T-helper 17 cell (primary cell): Measurements from ENCODE around the gene CDK16. TPM values are rescaled to one million over a fixed set of nuclear protein-coding genes. Genes with fewer than 3 reads are reported as not detected.
A peak's percentile ranks its signal among the peaks of the same experiment; 100 is the strongest.

Experiments
- ATAC-seq: fragments of 150-1000 bp; cut with Tn5 transposase; 2 replicates; pipeline ENCODE4 v1.10.0; 2021; ENCODE audit warnings: mild to moderate bottlenecking, moderate library complexity
- DNase-seq, 3 donors: peaks; one replicate each; pipeline versions ENCODE4 v3.0.0 to v3.0.0-alpha.2; 2020 to 2021
- H3K9me3 ChIP-seq: one replicate; pipeline ENCODE4 v1.7.0; 2013; ENCODE audit warnings: low read length, mild to moderate bottlenecking; ENCODE audit not compliant: control insufficient read depth, poor library complexity, severe bottlenecking
- H3K27ac Mint-ChIP-seq: one replicate; pipeline ENCODE4 v1.8.0; 2022; ENCODE audit warnings: mild to moderate bottlenecking, moderate library complexity, mixed read lengths
- H3K27me3 Mint-ChIP-seq: one replicate; pipeline ENCODE4 v1.8.0; 2022; ENCODE audit warnings: mixed read lengths
- H3K36me3 Mint-ChIP-seq: one replicate; pipeline ENCODE4 v1.8.0; 2022; ENCODE audit warnings: low read depth, mixed read lengths
- H3K4me1 Mint-ChIP-seq: one replicate; pipeline ENCODE4 v1.8.0; 2022; ENCODE audit warnings: mild to moderate bottlenecking, mixed read lengths
- H3K4me3 Mint-ChIP-seq: one replicate; pipeline ENCODE4 v1.8.0; 2022; ENCODE audit warnings: mild to moderate bottlenecking, moderate library complexity, mixed read lengths
- total RNA-seq, 4 donors: library from RNA in 2 of 4; stranded (reverse) in 2 of 4; gene quantifications; one replicate each; pipeline ENCODE4 v1.2.3 and lab custom pipeline; 2022 to 2026

The CDK16 gene
- total RNA-seq, 2 donors from 2014 or later, result 123 to 145 TPM

DNA sequence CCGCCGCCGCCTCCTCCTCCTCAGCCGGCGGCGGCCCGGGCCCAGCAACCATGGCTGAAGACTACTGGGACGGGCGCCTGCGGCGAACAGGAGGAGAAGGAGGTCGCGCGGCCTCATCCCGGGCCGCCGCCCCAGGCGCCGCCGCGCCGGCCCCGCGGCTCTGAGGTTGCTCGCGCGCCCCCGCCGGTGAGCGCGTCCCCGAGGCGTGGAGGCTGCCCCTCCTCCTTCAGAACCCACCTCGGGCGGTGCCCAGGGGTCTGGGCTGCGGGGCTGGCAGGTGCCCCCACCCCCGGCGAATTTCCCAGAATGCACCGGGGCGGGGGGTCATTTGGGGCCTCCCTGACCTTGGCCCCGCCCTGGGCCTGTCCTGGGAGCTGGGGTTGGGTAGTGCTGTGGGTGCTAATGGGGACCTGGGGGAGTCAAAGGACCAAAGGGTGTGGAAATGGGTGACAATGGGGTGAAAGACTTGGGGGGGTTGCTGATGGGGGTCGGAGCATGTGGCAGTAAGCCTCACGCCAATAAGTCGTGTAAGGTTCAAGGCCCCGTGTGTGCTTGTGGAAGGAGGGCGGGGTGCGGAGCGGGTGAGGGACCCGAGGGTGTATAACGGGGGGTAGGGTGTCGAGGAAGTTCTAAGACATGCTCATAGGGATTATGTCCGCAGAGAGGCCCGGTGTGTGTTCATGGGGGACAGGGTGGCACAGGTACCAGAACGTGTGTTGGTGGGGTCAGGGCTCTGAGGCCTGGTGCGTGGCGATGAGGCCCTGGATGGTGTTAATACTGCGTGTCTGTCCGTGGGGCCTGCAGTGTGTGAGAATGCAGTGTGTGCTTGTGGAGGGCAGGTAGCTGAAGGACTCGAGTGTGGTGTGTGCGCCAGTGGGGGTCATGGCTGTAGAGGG lies 687 bp downstream of the CDK16 start:
- peaks cover 4% of the 10 kb centered on the region for H3K36me3 Mint-ChIP-seq
- peaks cover 41% of the 10 kb centered on the region for H3K4me1 Mint-ChIP-seq
- ATAC-seq (no peak), DNase-seq (peak; percentile 27 to 34 (median 34))
- no peaks in the 10 kb centered on the region for H3K27me3 Mint-ChIP-seq
- no peaks in the 10 kb centered on the region for H3K9me3 ChIP-seq
- H3K4me3 Mint-ChIP-seq, result peak overlapping the region; percentile 93
- H3K27ac Mint-ChIP-seq, result peak overlapping the region; percentile 97

- Mint-ChIP-seq H3K27ac (peak overlapping the region; percentile 6), H3K4me1 (peaks cover 32% of the 10 kb centered on the region), H3K36me3 (no peaks in the 10 kb centered on the region), H3K4me3 (peak overlapping the region; percentile 33), H3K27me3 (no peaks in the 10 kb centered on the region)
- no peaks in the 10 kb centered on the region for H3K9me3 ChIP-seq
- DNase-seq (no peak), ATAC-seq (no peak)
Measured at GRCh38 chrX:47221756-47222155, 3.3 kb downstream of the CDK16 start.

- H3K4me1 Mint-ChIP-seq, result peaks cover 26% of the 10 kb centered on the region
- DNase-seq (no peak), ATAC-seq (no peak)
- no peak overlapping the region for H3K4me3 Mint-ChIP-seq
- no peaks in the 10 kb centered on the region for H3K27me3 Mint-ChIP-seq
- peak overlapping the region; percentile 56 for H3K27ac Mint-ChIP-seq
- no peaks in the 10 kb centered on the region for H3K9me3 ChIP-seq
- no peaks in the 10 kb centered on the region for H3K36me3 Mint-ChIP-seq
Measured at GRCh38 chrX:47222751-47223350, 4.4 kb downstream of the CDK16 start.

DNA sequence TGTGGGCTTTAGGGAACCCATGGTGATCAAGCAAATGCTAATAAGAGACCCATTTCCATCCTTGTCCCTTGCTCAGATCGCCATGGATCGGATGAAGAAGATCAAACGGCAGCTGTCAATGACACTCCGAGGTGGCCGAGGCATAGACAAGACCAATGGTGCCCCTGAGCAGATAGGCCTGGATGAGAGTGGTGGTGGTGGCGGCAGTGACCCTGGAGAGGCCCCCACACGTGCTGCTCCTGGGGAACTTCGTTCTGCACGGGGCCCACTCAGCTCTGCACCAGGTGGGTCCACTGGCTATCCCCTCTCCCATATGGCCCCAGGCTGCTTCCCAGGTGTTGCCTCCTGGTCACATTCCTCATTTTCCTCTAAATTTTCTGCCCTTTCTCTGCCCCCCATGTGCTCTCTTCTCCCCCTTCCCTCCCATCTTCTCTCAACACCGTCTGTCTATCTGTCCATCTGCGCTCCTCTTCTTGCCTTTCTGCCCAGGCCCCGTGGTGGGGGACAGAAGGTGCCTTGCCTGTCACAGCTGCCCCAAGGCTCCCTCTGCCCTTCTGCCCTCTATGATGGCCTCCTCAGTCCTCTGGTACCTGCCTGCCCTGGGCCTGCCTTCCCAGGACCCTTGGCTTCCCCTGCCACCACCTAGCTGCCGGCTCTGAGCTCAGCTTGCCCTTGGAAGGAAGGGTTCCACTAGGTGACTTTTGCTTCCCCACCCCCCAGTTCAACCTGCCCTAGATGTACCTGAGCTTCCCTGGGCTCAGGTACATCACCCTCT lies 5.2 kb downstream of the CDK16 start:
- H3K27ac Mint-ChIP-seq, result peak overlapping the region; percentile 73
- ATAC-seq, result no peak
- no peak for DNase-seq
- peaks cover 24% of the 10 kb centered on the region for H3K4me1 Mint-ChIP-seq
- H3K9me3 ChIP-seq, result no peaks in the 10 kb centered on the region
- H3K36me3 Mint-ChIP-seq, result peaks cover under 1% of the 10 kb centered on the region
- H3K27me3 Mint-ChIP-seq, result no peaks in the 10 kb centered on the region
- peak overlapping the region; percentile 44 for H3K4me3 Mint-ChIP-seq

GRCh38 chrX:47224266-47224895 lies 5.9 kb downstream of the CDK16 start:
- ATAC-seq, result no peak
- H3K4me1 Mint-ChIP-seq, result peaks cover 23% of the 10 kb centered on the region
- H3K27me3 Mint-ChIP-seq, result no peaks in the 10 kb centered on the region
- no peak for DNase-seq
- H3K9me3 ChIP-seq, result no peaks in the 10 kb centered on the region
- no peak overlapping the region for H3K4me3 Mint-ChIP-seq
- peaks cover 2% of the 10 kb centered on the region for H3K36me3 Mint-ChIP-seq
- peak overlapping the region; percentile 73 for H3K27ac Mint-ChIP-seq

DNA sequence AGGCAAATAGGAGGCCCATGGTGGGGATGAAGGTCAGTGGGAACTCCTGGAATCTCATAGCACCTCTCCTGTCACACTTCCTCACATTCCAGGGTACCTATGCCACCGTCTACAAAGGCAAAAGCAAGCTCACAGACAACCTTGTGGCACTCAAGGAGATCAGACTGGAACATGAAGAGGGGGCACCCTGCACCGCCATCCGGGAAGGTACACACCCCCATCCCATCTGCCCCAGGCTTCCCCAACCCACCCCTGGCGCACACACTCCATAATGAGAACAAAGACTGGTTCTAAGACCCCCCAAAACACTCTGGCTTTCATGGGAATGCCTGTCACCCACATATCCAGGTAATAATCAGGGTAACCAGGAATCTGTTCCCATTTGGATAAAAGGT lies 6.4 kb downstream of the CDK16 start:
- no peak overlapping the region for H3K4me3 Mint-ChIP-seq
- ATAC-seq, result no peak
- H3K9me3 ChIP-seq, result no peaks in the 10 kb centered on the region
- peaks cover 18% of the 10 kb centered on the region for H3K4me1 Mint-ChIP-seq
- H3K27me3 Mint-ChIP-seq, result no peaks in the 10 kb centered on the region
- peaks cover 2% of the 10 kb centered on the region for H3K36me3 Mint-ChIP-seq
- no peak for DNase-seq
- no peak overlapping the region for H3K27ac Mint-ChIP-seq

DNA sequence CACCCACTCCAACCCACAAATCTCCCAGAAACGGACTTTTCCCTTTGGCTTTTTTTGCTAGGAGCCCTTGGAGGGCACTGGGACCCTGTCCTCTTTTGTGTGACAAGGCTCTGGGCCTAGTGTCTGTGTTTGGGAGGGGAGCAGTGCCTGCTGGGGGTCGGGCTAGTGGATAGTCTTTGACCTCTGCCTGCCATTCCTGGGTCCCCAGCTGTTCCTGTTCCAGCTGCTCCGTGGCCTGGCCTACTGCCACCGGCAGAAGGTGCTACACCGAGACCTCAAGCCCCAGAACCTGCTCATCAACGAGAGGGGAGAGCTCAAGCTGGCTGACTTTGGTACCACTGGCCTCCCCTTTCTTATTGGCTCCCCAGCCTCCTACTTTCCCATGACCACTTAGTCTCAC lies 7.6 kb downstream of the CDK16 start:
- DNase-seq (no peak), ATAC-seq (no peak)
- Mint-ChIP-seq H3K27me3 (no peaks in the 10 kb centered on the region), H3K4me1 (peaks cover 6% of the 10 kb centered on the region), H3K36me3 (peaks cover 2% of the 10 kb centered on the region), H3K4me3 (peak overlapping the region; percentile 59), H3K27ac (peak overlapping the region; percentile 27)
- H3K9me3 ChIP-seq, result no peaks in the 10 kb centered on the region

GRCh38 chrX:47226531-47227333 lies 8.3 kb downstream of the CDK16 start:
- H3K27ac Mint-ChIP-seq, result peak overlapping the region; percentile 27
- no peaks in the 10 kb centered on the region for H3K27me3 Mint-ChIP-seq
- DNase-seq (no peak), ATAC-seq (no peak)
- H3K9me3 ChIP-seq, result no peaks in the 10 kb centered on the region
- H3K4me3 Mint-ChIP-seq, result peak overlapping the region; percentile 59
- H3K4me1 Mint-ChIP-seq, result peaks cover 6% of the 10 kb centered on the region
- H3K36me3 Mint-ChIP-seq, result peaks cover 2% of the 10 kb centered on the region

GRCh38 chrX:47227334-47227583 lies 8.8 kb downstream of the CDK16 start:
- no peaks in the 10 kb centered on the region for H3K27me3 Mint-ChIP-seq
- peaks cover 2% of the 10 kb centered on the region for H3K36me3 Mint-ChIP-seq
- ATAC-seq (no peak), DNase-seq (no peak)
- H3K27ac Mint-ChIP-seq, result no peak overlapping the region
- no peak overlapping the region for H3K4me3 Mint-ChIP-seq
- H3K9me3 ChIP-seq, result no peaks in the 10 kb centered on the region
- H3K4me1 Mint-ChIP-seq, result peaks cover 3% of the 10 kb centered on the region

DNA sequence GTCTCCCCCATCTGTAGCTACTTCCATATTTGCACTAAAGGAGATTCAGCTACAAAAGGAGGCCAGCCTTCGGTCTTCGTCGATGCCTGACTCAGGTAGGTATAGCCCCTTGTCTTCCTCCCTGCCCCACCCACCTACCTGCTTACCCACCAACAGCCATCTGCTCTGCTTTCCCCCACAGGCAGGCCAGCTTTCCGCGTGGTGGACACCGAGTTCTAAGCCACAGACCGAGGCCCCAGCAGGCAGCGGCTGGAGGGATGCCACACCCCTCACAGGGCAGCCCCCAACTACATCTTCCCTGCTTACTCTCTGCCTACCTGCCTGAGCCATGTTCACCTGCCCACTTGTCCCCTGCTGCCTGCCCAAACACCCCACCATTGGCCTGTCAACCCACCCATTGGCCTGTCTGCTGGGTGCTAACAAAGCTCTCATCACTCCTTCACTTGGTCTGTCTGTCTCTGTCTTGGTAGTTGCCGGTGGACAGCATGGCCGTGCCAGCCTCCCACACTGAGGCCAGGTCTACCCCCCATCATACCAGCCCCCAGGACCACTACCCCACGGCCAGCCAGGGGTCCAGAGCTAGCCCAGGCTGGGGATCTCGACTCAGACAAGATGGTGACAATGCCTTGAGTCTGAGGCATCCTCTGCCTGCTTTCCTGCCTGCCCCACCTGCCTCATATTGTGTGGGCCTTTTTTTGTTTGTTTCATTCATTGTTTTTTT lies 10.2 kb downstream of the CDK16 start:
- H3K4me3 Mint-ChIP-seq, result no peak overlapping the region
- H3K27me3 Mint-ChIP-seq, result no peaks in the 10 kb centered on the region
- H3K4me1 Mint-ChIP-seq, result peaks cover 3% of the 10 kb centered on the region
- H3K36me3 Mint-ChIP-seq, result peaks cover 2% of the 10 kb centered on the region
- DNase-seq, result no peak
- H3K9me3 ChIP-seq, result no peaks in the 10 kb centered on the region
- no peak for ATAC-seq
- peak overlapping the region; percentile 53 for H3K27ac Mint-ChIP-seq

GRCh38 chrX:47229427-47229826 lies 10.9 kb downstream of the CDK16 start:
- Mint-ChIP-seq H3K4me3 (no peak overlapping the region), H3K4me1 (peaks cover 3% of the 10 kb centered on the region), H3K36me3 (peaks cover 2% of the 10 kb centered on the region), H3K27ac (no peak overlapping the region), H3K27me3 (no peaks in the 10 kb centered on the region)
- DNase-seq (no peak), ATAC-seq (no peak)
- H3K9me3 ChIP-seq, result no peaks in the 10 kb centered on the region
